ENCODE data around the gene MCTP1.

DNA sequence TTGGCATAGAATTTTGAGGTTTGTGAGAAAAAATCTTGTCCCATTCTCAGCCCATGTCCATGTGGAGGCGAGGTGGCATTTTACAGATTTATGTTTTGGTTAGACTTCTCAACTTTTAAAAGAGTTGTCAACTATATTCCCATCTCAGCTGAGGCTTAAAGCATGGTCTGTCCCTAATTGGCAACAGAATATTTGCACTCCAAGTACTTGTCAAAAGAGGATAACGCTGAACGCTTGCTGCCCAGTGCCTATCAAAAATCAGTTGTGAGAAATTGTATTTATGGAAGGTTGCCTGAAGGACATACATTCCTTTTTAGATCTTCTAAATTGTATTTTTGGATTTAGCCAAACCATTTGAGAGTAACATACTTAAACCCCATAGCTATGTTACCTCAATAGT, 464.4 kb downstream of the MCTP1 start:
- TF ChIP-seq, protein P1, sequence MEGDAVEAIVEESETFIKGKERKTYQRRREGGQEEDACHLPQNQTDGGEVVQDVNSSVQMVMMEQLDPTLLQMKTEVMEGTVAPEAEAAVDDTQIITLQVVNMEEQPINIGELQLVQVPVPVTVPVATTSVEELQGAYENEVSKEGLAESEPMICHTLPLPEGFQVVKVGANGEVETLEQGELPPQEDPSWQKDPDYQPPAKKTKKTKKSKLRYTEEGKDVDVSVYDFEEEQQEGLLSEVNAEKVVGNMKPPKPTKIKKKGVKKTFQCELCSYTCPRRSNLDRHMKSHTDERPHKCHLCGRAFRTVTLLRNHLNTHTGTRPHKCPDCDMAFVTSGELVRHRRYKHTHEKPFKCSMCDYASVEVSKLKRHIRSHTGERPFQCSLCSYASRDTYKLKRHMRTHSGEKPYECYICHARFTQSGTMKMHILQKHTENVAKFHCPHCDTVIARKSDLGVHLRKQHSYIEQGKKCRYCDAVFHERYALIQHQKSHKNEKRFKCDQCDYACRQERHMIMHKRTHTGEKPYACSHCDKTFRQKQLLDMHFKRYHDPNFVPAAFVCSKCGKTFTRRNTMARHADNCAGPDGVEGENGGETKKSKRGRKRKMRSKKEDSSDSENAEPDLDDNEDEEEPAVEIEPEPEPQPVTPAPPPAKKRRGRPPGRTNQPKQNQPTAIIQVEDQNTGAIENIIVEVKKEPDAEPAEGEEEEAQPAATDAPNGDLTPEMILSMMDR (IDR thresholded peaks at IDR 0.05), result no peak
- no peak for TF ChIP-seq ZFX (IDR thresholded peaks at IDR 0.05; ENCODE audit: borderline replicate concordance)
